Thyroid gland (tissue), 4 donors: ENCODE results near the gene PTCH1.

ENCODE experiments used
- POLR2A ChIP-seq, 2 donors: fragments of 450-650 bp; IDR thresholded peaks; one replicate each; pipeline ENCODE4 v1.6.1; 2017; ENCODE audit warnings: antibody characterized with exemption in 2 of 2, mild to moderate bottlenecking in 2 of 2, moderate library complexity in 1 of 2
- TF ChIP-seq, protein P1 (sequence below), 6 experiments: fragments of 200-600 bp in 3 of 6; fragments of 450-650 bp in 3 of 6; sonication (generic) in 3 of 6; IDR thresholded peaks; one replicate each; pipeline ENCODE4 v1.5.1; 2016 to 2019; ENCODE audit warnings: antibody characterized with exemption in 6 of 6, mild to moderate bottlenecking in 2 of 6, inconsistent platforms in 1 of 6, moderate library complexity in 1 of 6

DNA sequence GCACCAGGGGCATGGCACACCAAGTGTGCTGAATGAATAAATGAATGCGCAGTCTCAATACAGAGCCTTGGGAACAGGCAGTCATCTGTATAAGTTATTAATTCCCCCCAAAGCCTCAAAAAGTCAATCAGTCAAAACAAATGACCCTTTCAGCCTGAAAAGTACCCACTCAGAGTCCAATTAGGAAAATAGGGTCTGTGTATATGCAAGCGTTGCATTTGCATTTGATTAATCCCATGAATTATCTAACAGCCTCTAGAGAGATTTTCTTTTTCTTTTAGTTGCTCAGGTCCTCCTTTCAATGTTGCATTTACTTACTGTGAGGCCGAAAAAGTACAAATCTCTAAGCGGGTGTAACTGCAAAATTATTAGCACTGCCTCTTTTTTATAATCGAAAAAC lies 23.4 kb downstream of the PTCH1 start:
- TF ChIP-seq, protein P1, sequence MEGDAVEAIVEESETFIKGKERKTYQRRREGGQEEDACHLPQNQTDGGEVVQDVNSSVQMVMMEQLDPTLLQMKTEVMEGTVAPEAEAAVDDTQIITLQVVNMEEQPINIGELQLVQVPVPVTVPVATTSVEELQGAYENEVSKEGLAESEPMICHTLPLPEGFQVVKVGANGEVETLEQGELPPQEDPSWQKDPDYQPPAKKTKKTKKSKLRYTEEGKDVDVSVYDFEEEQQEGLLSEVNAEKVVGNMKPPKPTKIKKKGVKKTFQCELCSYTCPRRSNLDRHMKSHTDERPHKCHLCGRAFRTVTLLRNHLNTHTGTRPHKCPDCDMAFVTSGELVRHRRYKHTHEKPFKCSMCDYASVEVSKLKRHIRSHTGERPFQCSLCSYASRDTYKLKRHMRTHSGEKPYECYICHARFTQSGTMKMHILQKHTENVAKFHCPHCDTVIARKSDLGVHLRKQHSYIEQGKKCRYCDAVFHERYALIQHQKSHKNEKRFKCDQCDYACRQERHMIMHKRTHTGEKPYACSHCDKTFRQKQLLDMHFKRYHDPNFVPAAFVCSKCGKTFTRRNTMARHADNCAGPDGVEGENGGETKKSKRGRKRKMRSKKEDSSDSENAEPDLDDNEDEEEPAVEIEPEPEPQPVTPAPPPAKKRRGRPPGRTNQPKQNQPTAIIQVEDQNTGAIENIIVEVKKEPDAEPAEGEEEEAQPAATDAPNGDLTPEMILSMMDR (IDR thresholded peaks at IDR 0.05) = no peak
- TF ChIP-seq POLR2A (IDR thresholded peaks at IDR 0.05) = no peak
